ENCODE data around the gene GAL3ST3. TPM values are rescaled to one million over a fixed set of nuclear protein-coding genes. Genes with fewer than 3 reads are reported as not detected.

The GAL3ST3 gene
- total and polyA plus RNA-seq, 2 of the 8 experiments (the other 6 are each of a cell fraction or from before 2014, with no cell fraction given): 21.1 to 21.4 TPM

DNA sequence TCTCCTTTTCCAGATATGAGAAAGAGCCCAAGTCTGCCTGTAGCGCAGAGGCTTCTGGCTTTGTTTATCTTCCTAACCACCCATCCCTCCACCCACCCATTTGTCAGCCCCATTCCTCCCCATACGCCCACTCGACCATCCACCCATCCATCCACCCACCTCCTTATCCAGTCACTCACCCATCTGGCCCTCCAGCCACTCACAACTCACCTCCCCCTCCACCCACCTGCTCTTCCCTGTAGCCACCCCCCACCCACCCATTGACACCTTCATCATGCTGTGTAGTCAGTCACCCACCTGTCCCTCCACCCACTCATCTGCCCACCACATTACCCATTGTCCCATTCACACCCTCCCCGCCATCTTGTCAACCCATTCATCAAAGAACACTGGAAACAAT, 31.6 kb downstream of the GAL3ST3 start:
- H3K4me2 ChIP-seq (ENCODE audit: insufficient read depth in 1 of 2, low read depth in 2 of 2, low read length in 2 of 2): no peak overlapping the region
- H3K36me3 ChIP-seq (ENCODE audit: control insufficient read depth in 2 of 4, insufficient read depth in 4 of 4, low read length in 3 of 4): no peaks in the 10 kb centered on the region
- no peak overlapping the region for H2BK20ac ChIP-seq (ENCODE audit: low read length)
- no peak for DNase-seq (ENCODE audit: low read depth in 1 of 2, low spot score in 2 of 2)
- H3K14ac ChIP-seq (ENCODE audit: insufficient read length): no peak overlapping the region
- no peak overlapping the region for H4K5ac ChIP-seq (ENCODE audit: insufficient read length, low read depth, low read length)
- no peak overlapping the region for H2AK5ac ChIP-seq (ENCODE audit: low read depth, low read length)
- no peaks in the 10 kb centered on the region for H3K9me3 ChIP-seq (ENCODE audit: insufficient read depth in 2 of 2, low read depth in 1 of 2, low read length in 1 of 2)
- no peaks in the 10 kb centered on the region for H3K79me1 ChIP-seq (ENCODE audit: low read depth, low read length)
- FAIRE-seq: no peak
- no peak overlapping the region for H2BK120ac ChIP-seq (replicated peaks; ENCODE audit: low read depth, low read length)
- peaks cover 0 to 6% (median 2%) of the 10 kb centered on the region in 4 experiments; a peak in 3 of 7 replicates for H3K4me1 ChIP-seq (replicated peaks in 1 of 4; ENCODE audit: control insufficient read depth in 3 of 4, insufficient read depth in 4 of 4, low read length in 3 of 4)
- no peak overlapping the region for H2BK15ac ChIP-seq (ENCODE audit: low read length)
- no peak overlapping the region for H3K4me3 ChIP-seq (ENCODE audit: extremely low read depth in 1 of 4, insufficient read depth in 2 of 4, low read depth in 3 of 4, low read length in 4 of 4)
- CTCF ChIA-PET (ENCODE audit: partially characterized antibody): interaction anchor here (0.7 kb wide), 1 partner anchor 1734 kb away, joined by 4 read pairs; no protein-coding TSS in a partner anchor
- no peak for TF ChIP-seq RXRA (IDR thresholded peaks at IDR 0.05; ENCODE audit: insufficient read depth, low read depth, low read length)
- no peak for TF ChIP-seq RFX5 (IDR thresholded peaks at IDR 0.05; ENCODE audit: borderline replicate concordance, low read depth, low read length)
- no peak for TF ChIP-seq SIRT6 (IDR thresholded peaks at IDR 0.05; ENCODE audit: low read length)
- TF ChIP-seq RBBP5 (IDR thresholded peaks at IDR 0.05; ENCODE audit: borderline replicate concordance, low read depth, low read length): no peak
- no peak for TF ChIP-seq KDM4A (IDR thresholded peaks at IDR 0.05; ENCODE audit: low read depth, low read length, severe bottlenecking)
- H3K4ac ChIP-seq (replicated peaks; ENCODE audit: insufficient read length, low read depth, low read length): no peak overlapping the region
- POLR2A ChIA-PET (ENCODE audit: partially characterized antibody): no interaction called here
- no peak overlapping the region for H3K9ac ChIP-seq (replicated peaks in 1 of 4; ENCODE audit: extremely low read depth in 1 of 4, low read depth in 3 of 4, low read length in 3 of 4)
- H4K91ac ChIP-seq (replicated peaks; ENCODE audit: insufficient read length, low read length): no peak overlapping the region
- no peaks in the 10 kb centered on the region for H3K79me2 ChIP-seq (ENCODE audit: control insufficient read depth in 1 of 2, insufficient read depth in 2 of 2, low read length in 2 of 2)
- no peak overlapping the region for H3K27ac ChIP-seq (ENCODE audit: low read depth, low read length)
- H3K56ac ChIP-seq (replicated peaks; ENCODE audit: insufficient read length, low read depth, low read length): no peak overlapping the region
- no peak overlapping the region for H3K23ac ChIP-seq (ENCODE audit: insufficient read length)
- no peak overlapping the region for H2BK5ac ChIP-seq (ENCODE audit: low read depth, low read length)
- no peak overlapping the region for H2AFZ ChIP-seq (ENCODE audit: low read length)
- H4K8ac ChIP-seq (ENCODE audit: extremely low read depth, insufficient read depth, low read length): no peak overlapping the region
- WGBS, 2 experiments (ENCODE audit: extremely low coverage in 1 of 2, insufficient coverage in 1 of 2, insufficient read length in 1 of 2, insufficient replicate concordance in 2 of 2, low coverage in 1 of 2, low lambda C conversion rate in 2 of 2, missing lambda C conversion rate in 1 of 2): 94% methylated on average over 4 of the region's 4 CpGs; no CpG with 5 or more reads in 1 of the 2 experiments
- H3K23me2 ChIP-seq (ENCODE audit: low read depth, low read length): no peaks in the 10 kb centered on the region
- H3K18ac ChIP-seq (ENCODE audit: extremely low read depth, low read length): no peak overlapping the region
- no peak overlapping the region for H2BK12ac ChIP-seq (ENCODE audit: low read depth, low read length)
- no peaks in the 10 kb centered on the region for H4K20me1 ChIP-seq (replicated peaks in 1 of 2; ENCODE audit: control insufficient read depth in 1 of 2, insufficient read depth in 2 of 2, low read length in 2 of 2)
- H3K27me3 ChIP-seq (replicated peaks in 1 of 4; ENCODE audit: control insufficient read depth in 3 of 4, extremely low read depth in 1 of 4, insufficient read depth in 3 of 4, low read length in 3 of 4): peaks cover 0 to 14% (median 12%) of the 10 kb centered on the region in 4 experiments; a peak in 6 of 7 replicates

All from H1 (cell line).